Vagina (tissue), 2 donors: ENCODE measurements around the gene CHMP4B.

Source experiments
- POLR2A ChIP-seq, 2 donors: fragments of 450-650 bp; IDR thresholded peaks; one replicate each; pipeline ENCODE4 v1.6.1; 2017; ENCODE audit warnings: antibody characterized with exemption in 2 of 2, mild to moderate bottlenecking in 2 of 2, moderate library complexity in 2 of 2
- POLR2AphosphoS5 ChIP-seq, 2 donors: sonication (generic); formaldehyde crosslinking; IDR thresholded peaks; one replicate each; pipeline ENCODE4 v1.9.0; 2017; ENCODE audit warnings: antibody characterized with exemption in 2 of 2, mild to moderate bottlenecking in 2 of 2, low read depth in 1 of 2; ENCODE audit not compliant: insufficient read depth in 1 of 2
- TF ChIP-seq, protein P1 (sequence below), 3 experiments: fragments of 450-650 bp in 2 of 3; fragments of 200-600 bp in 1 of 3; sonication (generic) in 1 of 3; IDR thresholded peaks; one replicate each; pipeline ENCODE4 v1.5.1; 2017 to 2019; ENCODE audit warnings: antibody characterized with exemption in 3 of 3, mild to moderate bottlenecking in 2 of 3, moderate library complexity in 2 of 3

DNA sequence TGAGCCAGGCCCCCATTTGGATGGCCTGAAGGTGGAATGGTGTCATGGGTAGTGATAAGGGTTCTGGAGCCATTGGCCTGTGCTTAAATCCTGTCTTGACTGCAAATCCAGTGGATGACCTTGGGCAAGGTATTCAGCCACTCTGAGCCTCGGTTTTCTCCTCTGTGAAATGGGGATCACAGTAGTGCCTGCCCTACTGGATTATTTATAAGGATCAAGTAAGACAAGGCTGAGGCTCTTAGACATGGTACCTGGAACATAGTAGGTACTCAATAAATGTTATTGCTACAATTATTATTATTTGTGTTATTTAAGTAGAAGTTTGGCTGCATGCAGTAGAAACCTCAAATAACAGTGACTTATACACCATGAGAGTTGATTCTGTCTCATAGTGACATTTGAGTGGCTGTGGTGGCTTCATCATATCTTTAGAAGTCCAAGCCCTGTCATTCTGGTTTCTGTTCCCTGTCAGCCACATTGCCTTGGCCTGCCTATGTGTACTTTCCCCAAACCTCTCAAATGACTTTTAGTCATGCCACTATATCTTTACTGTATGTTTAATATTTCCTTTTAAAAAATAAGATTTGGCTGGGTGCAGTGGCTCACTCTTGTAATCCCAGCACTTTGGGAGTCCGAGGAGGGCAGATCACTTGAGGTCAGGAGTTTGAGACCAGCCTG is 37.6 kb upstream of the CHMP4B start:
- TF ChIP-seq, protein P1, sequence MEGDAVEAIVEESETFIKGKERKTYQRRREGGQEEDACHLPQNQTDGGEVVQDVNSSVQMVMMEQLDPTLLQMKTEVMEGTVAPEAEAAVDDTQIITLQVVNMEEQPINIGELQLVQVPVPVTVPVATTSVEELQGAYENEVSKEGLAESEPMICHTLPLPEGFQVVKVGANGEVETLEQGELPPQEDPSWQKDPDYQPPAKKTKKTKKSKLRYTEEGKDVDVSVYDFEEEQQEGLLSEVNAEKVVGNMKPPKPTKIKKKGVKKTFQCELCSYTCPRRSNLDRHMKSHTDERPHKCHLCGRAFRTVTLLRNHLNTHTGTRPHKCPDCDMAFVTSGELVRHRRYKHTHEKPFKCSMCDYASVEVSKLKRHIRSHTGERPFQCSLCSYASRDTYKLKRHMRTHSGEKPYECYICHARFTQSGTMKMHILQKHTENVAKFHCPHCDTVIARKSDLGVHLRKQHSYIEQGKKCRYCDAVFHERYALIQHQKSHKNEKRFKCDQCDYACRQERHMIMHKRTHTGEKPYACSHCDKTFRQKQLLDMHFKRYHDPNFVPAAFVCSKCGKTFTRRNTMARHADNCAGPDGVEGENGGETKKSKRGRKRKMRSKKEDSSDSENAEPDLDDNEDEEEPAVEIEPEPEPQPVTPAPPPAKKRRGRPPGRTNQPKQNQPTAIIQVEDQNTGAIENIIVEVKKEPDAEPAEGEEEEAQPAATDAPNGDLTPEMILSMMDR (IDR thresholded peaks at IDR 0.05) = no peak
- TF ChIP-seq POLR2AphosphoS5 (IDR thresholded peaks at IDR 0.05; ENCODE audit: insufficient read depth in 1 of 2, low read depth in 1 of 2) (no peak), POLR2A (IDR thresholded peaks at IDR 0.05) (no peak)
